Ramos (cell line): ENCODE results near the gene ZNF8.
"Not testable (repeated sequence)": the region's sequence is repeated elsewhere in the genome, so short reads cannot be mapped to it uniquely, and the experiment has no call there.

Source experiments
- in situ Hi-C: fragments of 300-500 bp; cut with MboI; formaldehyde crosslinking; loops from one replicate; pipeline ENCODE4 v1.14.3; 2022; ENCODE audit warnings: low sequenced_read_pairs; ENCODE audit not compliant: unreplicated experiment

Gene ZNF8

DNA sequence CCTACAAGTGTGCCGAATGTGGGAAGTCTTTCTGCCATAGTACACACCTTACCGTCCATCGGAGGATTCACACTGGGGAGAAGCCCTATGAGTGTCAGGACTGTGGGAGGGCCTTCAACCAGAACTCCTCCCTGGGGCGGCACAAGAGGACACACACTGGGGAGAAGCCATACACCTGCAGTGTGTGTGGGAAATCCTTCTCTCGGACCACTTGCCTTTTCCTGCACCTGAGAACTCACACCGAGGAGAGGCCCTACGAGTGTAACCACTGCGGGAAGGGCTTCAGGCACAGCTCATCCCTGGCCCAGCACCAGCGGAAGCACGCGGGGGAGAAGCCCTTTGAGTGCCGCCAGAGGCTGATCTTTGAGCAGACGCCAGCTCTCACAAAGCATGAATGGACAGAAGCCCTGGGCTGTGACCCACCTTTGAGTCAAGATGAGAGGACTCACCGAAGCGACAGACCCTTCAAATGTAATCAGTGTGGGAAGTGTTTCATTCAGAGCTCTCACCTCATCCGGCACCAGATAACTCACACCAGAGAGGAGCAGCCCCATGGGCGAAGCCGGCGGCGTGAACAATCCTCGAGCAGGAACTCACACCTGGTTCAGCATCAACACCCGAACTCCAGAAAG is 16.1 kb downstream of the ZNF8 start:
- in situ Hi-C loops = no loop called here

DNA sequence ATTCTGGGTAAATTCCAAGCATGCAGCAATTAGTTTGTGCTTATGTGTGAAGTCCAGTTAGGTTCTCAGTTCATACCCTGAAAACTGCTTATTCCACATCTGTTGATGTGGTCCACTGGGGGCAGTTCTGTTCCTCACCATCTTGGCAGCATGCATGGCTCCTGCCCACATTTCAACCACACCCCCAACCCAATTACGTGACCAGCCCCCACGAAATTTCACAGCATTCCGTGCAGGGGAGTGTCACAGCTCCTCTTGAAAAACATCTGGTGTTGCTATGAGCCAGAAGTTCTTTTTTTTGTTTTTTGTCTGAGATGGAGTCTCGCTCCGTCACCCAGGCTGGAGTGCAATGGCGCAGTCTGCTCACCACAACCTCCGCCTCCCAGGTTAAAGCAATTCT is 17.3 kb downstream of the ZNF8 start:
- in situ Hi-C loops = no loop called here

DNA sequence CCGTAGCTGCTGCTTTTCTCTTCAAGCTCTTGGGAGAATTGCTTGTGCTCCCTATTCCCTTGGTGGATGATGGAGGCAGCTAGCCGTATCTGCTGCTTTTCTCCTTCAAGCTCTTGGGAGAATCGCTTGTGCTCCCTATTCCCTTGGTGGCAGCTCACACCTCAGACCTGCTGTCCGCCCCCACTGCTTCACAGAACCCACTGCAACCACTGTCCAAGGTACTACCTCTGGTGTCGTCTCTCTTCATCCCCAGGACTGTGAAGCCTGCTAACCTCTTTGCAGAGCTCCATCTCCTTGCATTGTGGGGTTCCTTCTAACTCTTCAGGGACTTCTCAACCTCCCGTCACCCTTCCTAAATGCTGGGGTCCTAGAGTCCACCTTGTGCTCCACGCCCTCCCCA is 21.9 kb downstream of the ZNF8 start:
- in situ Hi-C loops = no loop called here

DNA sequence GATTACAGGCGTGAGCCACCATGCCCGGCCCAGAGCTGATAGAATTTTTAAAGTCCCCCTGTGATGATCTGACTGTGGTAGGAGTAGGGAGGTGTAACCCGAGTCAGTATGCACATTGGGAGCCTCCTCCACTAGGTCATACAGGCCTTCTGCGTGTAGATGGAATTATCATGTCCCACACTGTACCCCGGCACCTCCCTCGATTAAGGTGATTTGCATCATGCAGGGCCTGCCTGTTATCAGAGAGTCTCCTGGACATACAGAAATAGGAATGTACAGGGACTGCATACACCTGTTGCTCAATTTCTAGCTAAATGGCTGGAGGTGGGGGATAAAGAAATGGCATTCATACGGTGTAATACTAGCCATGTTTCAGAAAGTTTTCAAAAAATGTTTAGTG is 25.5 kb downstream of the ZNF8 start:
- in situ Hi-C loops = no loop called here

DNA sequence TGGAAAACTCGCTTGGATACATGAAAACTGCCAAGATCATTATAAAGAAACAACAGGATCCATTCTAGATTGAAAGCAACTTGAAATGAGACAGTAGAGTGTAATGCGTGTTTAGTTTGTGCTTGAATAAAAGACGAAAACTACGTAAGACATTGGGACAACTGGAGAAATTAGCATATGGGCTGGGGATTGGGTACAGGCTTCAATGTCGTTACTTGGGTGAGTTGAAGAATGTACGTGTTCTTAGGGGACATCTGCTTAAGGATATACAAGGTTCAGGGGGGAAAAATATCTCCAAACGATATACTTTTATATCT is 26.0 kb downstream of the ZNF8 start:
- in situ Hi-C loops = no loop called here

DNA sequence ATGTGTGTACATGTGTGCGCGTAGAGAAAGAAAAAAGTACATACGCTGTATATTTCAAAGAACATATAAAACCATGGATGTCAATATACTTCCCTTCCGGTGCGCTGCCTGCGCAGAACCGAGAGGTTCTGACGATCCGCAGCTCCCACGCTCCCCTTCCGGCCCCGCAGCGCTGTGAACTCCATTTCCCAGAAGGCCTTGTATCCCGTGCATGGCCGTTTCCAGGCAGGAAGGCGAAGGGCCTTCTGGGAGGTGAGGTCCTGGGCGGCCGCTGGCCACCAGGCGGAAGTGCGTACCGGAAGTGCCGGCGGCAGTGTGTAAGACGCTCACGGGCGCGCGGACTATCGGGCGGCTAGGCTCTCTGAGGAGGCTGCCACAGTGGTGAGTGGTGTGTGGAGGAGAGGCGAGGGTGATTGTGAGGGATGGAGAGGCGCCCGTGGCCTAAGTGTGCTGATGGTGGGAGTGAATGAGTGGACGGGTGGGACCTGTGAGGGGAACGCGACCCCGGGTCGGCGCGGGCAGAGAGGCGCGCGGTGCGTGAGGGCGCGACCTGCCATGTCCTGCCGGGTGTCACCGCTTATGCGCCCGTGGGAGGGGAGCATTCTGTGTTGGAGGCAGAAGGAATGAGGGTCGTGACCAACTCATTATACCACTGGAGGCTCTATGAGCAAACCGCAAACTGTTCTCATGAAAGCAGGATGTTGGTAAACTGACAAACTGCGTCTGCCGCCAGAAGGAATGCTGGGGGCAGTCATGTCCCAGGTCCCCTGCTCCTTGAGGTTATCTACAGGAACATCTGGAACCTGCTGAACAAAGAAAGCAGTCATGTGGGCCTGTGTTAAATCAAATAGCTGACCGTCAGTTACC is 26.5 kb downstream of the ZNF8 start, which contains the start of gene ERVK3-1:
TSS of gene ERVK3-1 (plus strand) at position 313 of the 867 bp plus-strand sequence. CDS start 6,792 bp downstream, outside the sequence.
- in situ Hi-C loops = no loop called here

DNA sequence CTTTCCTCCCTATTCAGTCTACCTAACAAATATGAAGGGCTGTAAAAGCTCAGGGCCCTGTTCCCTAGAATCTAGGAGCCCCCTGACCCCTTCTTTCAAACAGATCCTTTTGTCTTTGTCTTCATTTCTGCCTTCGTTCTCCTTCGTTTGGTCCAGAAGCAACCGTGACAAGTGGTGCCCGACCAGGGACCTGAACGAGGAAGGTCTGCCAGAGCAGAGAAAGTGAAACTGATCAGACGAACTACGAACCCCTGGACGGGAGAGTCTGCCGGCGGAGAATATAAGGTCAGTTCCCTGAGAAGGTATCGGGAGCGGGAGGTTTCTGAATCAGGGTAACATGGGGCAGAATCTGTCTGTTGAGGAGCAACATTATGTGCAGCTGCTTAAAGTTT is 27.2 kb downstream of the ZNF8 start:
- in situ Hi-C loops = no loop called here

DNA sequence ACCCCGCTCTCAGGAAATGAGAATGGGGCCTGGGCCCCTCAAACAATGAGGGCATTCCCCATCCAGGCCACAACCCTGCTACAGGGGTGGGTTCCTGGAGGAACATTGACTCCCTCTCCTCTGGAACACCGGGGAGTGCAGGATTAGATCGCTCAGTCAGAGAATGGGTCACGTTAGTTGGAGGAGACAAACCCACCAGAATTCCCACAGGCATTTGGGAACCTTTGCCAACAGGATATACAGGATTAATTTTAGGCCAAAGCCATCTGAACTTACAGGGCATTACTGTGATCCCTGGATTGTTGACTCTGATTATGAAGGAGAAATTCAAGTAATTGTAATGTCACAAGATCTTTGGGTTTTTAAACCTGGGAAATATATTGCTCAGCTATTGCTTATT is 29.0 kb downstream of the ZNF8 start:
- in situ Hi-C loops = no loop called here

DNA sequence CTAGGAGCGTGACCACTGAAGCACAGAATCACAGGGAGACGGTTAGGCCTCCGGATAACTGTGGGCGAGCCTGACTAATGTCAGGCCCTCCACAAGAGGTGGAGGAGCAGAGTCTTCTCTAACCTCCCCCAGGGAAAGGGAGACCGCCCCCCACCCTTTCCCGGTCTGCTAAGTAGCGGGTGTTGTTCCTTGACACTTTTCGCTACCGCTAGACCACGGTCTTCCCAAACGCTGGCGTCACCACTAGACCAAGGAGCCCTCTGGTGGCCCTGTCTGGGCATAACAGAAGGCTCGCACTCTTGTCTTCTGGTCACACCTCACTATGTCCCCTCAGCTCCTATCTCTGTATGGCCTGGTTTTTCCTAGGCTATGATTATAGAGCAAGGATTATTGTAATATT is 31.9 kb downstream of the ZNF8 start:
- in situ Hi-C loops = not testable (repeated sequence)

DNA sequence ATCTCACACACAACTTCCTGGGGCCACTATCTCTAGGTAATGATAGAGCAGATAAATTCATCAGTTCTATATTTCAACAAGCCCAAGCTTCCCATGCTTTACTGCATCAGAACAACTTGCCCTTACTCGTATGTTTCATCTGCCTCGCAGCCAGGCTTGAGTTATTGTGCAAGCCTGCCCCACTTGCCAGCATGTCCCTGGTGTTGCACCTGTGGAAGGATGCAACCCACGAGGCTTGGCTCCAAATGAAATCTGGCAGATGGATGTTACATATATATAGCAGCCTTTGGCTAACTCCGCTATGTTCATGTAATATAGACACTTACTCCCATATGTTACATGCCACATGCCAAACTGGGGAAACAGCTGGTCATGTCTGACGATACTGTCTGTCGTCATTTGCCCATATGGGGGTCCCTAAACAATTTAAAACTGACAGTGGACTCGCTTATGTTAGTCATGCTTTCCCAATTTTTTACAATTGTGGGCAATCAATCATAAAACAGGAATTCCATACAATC is 32.6 kb downstream of the ZNF8 start:
- in situ Hi-C loops = no loop called here

DNA sequence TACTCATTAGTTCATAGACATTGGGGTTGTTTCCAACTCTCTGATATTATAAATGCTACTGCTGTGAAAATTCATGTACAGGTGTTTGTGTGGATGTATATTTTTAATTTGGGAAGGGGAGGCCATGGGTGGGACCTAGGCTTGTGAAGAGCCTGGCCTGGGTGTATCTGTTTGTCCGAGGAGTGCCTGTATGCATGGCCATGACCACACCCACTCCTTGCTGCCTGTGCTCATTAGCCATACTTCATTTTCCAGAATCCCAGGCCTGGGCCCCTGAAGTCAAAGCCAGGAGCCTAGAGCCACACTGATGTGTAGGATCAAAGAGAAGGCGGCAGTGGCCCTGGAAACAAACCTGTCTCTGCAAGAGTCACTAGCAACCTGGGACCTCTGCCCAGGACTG is 36.8 kb downstream of the ZNF8 start:
- in situ Hi-C loops = no loop called here

DNA sequence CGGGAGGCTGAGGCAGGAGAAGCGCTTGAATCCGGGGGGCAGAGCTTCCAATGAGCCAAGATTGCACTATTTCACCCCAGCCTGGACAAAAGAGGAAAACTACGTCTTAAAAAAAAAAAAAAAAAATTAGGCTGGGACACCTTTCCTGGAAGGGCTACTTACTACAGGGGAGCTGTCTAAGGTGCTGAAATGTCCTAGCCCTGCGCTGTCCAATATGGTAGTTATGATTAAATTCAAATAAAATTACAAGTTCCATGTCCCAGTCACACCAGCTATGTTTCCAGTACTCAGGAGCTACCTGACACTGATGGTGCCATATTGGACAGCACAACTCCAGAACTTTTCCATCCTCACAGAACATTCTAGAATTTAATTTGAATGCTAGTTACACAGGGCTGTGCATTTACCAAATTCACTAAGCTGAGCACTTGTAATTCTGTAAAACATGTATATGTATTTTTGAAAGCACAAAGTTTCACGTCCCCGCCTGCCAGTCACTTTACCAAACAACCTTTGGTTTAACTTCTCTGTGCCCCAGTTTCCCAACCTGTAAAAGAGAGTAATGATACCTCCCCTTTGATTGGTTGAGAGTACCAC is 38.8 kb downstream of the ZNF8 start:
- in situ Hi-C loops = no loop called here

DNA sequence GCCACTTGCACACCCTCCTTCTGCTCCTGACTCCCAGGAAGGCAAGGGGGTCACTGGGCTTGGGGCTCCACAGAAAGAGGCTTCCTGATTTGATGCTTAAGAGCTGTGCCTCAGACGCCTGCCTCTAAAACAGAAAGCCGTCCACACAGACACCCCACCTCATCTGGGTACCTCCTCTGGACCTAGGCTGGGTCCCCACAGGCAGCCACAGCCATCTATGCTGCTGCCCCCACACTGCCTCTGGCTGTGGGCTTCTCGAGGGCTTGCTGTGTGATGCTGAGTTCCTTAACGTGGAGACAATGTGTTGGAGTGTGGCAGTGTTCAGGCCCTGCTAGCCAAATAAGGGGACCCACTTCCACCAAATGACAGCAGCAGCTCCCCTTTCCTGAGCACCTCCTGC is 39.5 kb downstream of the ZNF8 start:
- in situ Hi-C loops = no loop called here

DNA sequence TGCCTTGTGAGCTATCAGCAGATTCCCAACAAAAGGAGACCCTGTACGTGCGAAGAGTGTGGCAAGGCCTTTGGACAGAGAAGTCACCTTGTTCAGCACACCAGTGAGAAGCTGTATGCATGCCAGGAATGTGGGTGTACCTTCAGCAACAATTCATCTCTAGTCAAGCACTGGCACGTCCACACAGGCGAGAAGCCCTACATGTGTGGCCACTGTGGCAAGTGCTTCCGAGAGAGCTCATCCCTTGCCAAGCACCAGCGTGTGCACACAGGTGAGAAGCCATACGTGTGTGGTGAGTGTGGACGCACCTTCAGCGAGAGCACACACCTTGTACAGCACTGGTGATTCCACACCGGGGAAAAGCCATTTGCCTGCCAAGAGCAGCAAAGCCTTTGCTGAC is 40.5 kb downstream of the ZNF8 start:
- in situ Hi-C loops = no loop called here

DNA sequence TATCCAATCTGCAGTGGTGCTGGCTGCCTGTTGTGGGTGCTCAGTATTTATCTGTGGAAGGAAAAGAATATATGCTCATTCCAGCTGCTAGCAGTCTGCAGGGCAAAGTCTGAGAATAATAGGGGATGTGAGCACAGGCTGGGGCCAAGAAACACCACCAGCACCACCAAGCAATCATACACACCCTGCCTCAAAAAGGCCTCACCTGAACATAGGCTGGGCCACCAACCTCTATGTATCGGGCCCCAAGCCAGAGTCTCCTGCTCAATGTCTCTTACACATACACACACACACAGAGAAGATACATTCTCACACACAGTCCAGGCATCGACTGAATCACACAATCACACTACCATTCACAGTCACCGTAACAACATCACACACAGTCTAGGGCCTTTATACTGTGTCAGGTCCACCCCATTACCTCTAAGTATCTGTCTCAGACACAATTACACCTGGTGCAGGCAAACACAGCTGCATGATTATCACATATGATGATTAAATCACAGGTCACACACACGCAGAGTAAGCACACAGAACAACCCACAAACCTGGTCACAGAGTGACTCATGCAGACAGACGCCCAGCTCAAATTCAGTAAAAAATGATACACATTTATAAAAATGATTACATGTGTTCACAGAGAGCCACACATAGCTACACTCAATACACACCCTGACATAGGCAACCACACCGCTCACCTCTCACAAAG is 46.7 kb downstream of the ZNF8 start:
- in situ Hi-C loops = no loop called here

DNA sequence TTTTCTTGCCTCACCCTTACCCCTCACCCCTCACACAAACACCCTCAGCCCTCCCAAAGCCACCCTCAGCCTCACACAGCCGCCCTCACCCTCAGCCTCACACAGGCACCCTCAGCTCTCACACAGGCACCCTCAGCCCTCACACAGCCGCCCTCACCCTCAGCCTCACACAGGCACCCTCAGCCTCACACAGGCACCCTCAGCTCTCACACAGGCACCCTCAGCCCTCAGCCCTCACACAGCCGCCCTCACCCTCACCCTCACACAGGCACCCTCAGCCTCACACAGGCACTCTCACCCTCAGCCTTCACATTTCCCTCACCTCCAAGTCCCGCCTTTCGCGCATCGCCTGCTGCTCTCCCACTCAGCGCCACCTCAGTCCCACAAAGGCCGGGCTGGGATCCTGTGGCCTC is 47.8 kb downstream of the ZNF8 start:
- in situ Hi-C loops = no loop called here

DNA sequence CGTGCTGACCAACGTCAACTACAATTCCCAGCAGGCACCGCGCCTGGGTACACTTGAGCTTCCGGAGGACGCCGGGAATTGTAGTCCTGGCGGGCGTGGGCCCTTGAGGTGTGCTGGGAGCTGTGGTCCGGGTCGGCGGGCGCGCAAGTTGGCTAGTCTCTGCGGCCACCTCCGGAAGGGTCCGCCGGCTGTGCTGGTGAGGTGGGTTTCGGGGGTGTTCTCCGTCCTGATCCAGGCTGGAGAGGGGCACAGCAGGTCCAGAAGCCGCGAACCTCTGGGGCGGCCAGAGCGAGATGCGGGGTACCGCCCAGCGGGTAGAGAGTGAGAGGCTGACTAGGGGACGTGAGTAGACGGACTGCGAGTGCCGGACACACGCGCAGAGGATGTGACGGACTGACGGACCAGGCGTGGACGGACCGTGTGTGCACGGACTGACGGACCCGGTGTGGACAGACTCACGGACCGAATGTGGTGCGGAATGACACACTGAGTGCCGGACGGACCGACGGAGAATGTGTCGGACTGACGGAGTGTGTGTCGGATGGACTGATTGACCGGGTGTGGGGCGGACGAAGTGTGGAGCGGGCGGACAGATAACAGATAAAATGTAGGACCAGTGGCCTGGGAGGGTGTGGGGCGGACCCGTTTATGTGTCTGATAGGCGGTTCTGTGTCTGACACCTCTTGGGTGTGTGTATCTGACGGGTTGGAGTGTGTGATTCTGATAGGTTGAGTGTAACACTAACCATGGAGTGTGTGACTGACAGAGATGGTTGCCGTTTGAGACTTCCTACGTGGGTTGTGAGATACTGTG is 48.4 kb downstream of the ZNF8 start, which contains the start of gene ZSCAN22:
TSS of gene ZSCAN22 (plus strand) at position 81 of the 813 bp plus-strand sequence. CDS start 7,809 bp downstream, outside the sequence.
- in situ Hi-C loops = no loop called here

DNA sequence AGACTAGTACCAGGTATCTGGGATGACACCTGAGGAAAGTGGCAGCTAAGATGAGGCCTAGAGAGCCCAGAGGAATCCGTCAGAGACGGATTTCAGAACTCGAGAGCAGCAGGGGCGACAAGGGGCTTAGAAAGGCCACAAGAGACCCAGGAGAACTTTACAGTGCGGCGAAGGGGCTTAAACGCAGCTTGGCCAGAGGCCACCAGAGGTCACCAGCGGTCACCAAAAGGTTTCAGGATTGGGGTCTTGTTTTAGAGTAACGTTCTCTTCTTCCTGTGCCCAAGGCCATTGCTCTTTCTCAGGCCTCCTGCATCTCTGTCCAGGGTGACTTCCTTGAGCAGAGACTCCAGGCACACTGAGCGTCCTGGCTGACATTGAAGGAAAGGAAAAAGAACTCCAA is 50.2 kb downstream of the ZNF8 start:
- in situ Hi-C loops = no loop called here

DNA sequence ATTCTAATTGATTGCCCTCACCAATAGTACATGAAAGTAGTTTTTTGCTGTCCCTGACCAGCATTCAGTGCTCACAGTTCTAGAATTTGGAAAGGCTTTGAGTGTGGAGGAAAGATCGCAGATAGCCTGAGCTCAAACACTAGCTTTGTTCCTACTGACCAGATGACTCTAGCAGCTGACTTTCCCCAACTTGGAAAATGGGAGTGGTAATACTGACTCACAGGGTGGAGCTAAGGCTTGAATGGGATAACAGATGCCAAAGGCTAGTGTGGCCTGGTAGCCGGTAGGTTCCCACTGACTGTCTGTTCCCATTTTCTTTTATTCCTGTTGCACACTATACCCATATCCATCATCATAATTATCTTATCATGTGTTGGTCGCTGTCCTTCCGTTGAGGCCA is 51.7 kb downstream of the ZNF8 start:
- in situ Hi-C loops = no loop called here

DNA sequence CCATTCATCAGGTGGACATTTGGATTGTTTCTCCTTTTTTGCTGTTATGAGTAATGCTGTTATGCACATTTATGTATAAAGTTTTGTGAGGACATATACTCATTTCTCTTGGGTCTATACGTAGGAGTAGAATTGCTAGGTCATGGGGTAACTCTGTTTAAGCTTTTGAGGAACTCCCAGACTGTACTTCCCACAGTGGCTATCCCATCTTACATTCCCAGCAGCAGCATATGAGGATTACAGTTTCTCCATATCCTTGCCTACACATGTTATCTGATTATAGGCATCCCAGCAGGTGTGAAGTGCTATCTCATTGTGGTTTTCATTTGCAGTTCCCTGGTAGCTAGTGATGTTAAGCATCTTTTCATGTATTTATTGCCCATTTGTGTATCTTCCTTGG is 53.9 kb downstream of the ZNF8 start:
- in situ Hi-C loops = no loop called here
